ENCODE data around the gene UNC5C. TPM values are rescaled to one million over a fixed set of nuclear protein-coding genes. Genes with fewer than 3 reads are reported as not detected.

Gene UNC5C
- total RNA-seq, 2 experiments from 2014 or later = not detected

GRCh38 chr4:95444812-95445211, 104.0 kb downstream of the UNC5C start:
- H3K9me3 Mint-ChIP-seq = no peaks in the 10 kb centered on the region
- intact Hi-C loops (cut with micrococcal nuclease) = no loop called here
- H3K27ac Mint-ChIP-seq = no peak overlapping the region
- no peak for ATAC-seq
- no peaks in the 10 kb centered on the region for H3K36me3 Mint-ChIP-seq (ENCODE audit: low read depth)
- TF ChIP-seq CTCF (IDR thresholded peaks at IDR 0.05) = no peak
- no peak for DNase-seq
- no peaks in the 10 kb centered on the region for H3K27me3 Mint-ChIP-seq
- H3K4me3 Mint-ChIP-seq = no peak overlapping the region
- POLR2A ChIA-PET = no interaction called here
- CTCF ChIA-PET = no interaction called here
- no peaks in the 10 kb centered on the region for H3K4me1 Mint-ChIP-seq (ENCODE audit: low read depth)

- POLR2A ChIA-PET = no interaction called here
- Mint-ChIP-seq H3K9me3 (no peaks in the 10 kb centered on the region), H3K4me3 (no peak overlapping the region), H3K36me3 (ENCODE audit: low read depth) (no peaks in the 10 kb centered on the region), H3K27me3 (no peaks in the 10 kb centered on the region), H3K27ac (no peak overlapping the region), H3K4me1 (ENCODE audit: low read depth) (no peaks in the 10 kb centered on the region)
- ATAC-seq (no peak), DNase-seq (no peak)
- intact Hi-C loops (cut with micrococcal nuclease) = no loop called here
- no peak for TF ChIP-seq CTCF (IDR thresholded peaks at IDR 0.05)
- CTCF ChIA-PET = no interaction called here
Observed at GRCh38 chr4:95439896-95440295, 108.9 kb downstream of the UNC5C start.

- H3K27me3 Mint-ChIP-seq = no peaks in the 10 kb centered on the region
- DNase-seq (no peak), ATAC-seq (no peak)
- ChIA-PET POLR2A (no interaction called here), CTCF (no interaction called here)
- H3K4me3 Mint-ChIP-seq = no peak overlapping the region
- intact Hi-C loops (cut with micrococcal nuclease) = no loop called here
- H3K36me3 Mint-ChIP-seq (ENCODE audit: low read depth) = no peaks in the 10 kb centered on the region
- no peak for TF ChIP-seq CTCF (IDR thresholded peaks at IDR 0.05)
- no peaks in the 10 kb centered on the region for H3K4me1 Mint-ChIP-seq (ENCODE audit: low read depth)
- H3K9me3 Mint-ChIP-seq = no peaks in the 10 kb centered on the region
- no peak overlapping the region for H3K27ac Mint-ChIP-seq
Observed at GRCh38 chr4:95439071-95439470, 109.7 kb downstream of the UNC5C start.

- H3K36me3 Mint-ChIP-seq (ENCODE audit: low read depth) = no peaks in the 10 kb centered on the region
- H3K27me3 Mint-ChIP-seq = peaks cover 4% of the 10 kb centered on the region
- peaks cover 2% of the 10 kb centered on the region for H3K9me3 Mint-ChIP-seq
- H3K27ac Mint-ChIP-seq = no peak overlapping the region
- intact Hi-C loops (cut with micrococcal nuclease) = no loop called here
- DNase-seq = no peak
- H3K4me1 Mint-ChIP-seq (ENCODE audit: low read depth) = no peaks in the 10 kb centered on the region
- no peak overlapping the region for H3K4me3 Mint-ChIP-seq
- ATAC-seq = no peak
- CTCF ChIA-PET = no interaction called here
- POLR2A ChIA-PET = no interaction called here
- no peak for TF ChIP-seq CTCF (IDR thresholded peaks at IDR 0.05)
Observed at GRCh38 chr4:95432466-95432865, 116.3 kb downstream of the UNC5C start.

- Mint-ChIP-seq H3K27ac (no peak overlapping the region), H3K9me3 (peaks cover 2% of the 10 kb centered on the region), H3K27me3 (peaks cover 4% of the 10 kb centered on the region), H3K4me3 (no peak overlapping the region), H3K36me3 (ENCODE audit: low read depth) (no peaks in the 10 kb centered on the region), H3K4me1 (ENCODE audit: low read depth) (no peaks in the 10 kb centered on the region)
- POLR2A ChIA-PET = no interaction called here
- DNase-seq (no peak), ATAC-seq (no peak)
- CTCF ChIA-PET = no interaction called here
- TF ChIP-seq CTCF (IDR thresholded peaks at IDR 0.05) = no peak
- intact Hi-C loops (cut with micrococcal nuclease) = no loop called here
Observed at GRCh38 chr4:95431678-95432077, 117.1 kb downstream of the UNC5C start.

All from activated CD8-positive, alpha-beta T cell treated with anti-CD3 and anti-CD28 coated beads for 36 hours (primary cell).